OCI-LY7 (cell line): ENCODE data around the gene PCDHGB2.

Experiments used
- EZH2phosphoT487 ChIP-seq: fragments of 200-600 bp; sonication (generic); IDR thresholded peaks from 2 replicates; pipeline ENCODE4 v1.6.1; 2018; ENCODE audit warnings: low read depth, borderline replicate concordance, mild to moderate bottlenecking, mixed run types, antibody characterized with exemption, low read length, moderate library complexity, mixed read lengths
- TF ChIP-seq, protein P1 (sequence below): fragments of 200-600 bp; sonication (generic); conservative IDR thresholded peaks from 2 replicates; pipeline ENCODE4 v1.5.1; 2014; ENCODE audit warnings: mild to moderate bottlenecking, antibody characterized with exemption, low read length, moderate library complexity, mixed read lengths

DNA sequence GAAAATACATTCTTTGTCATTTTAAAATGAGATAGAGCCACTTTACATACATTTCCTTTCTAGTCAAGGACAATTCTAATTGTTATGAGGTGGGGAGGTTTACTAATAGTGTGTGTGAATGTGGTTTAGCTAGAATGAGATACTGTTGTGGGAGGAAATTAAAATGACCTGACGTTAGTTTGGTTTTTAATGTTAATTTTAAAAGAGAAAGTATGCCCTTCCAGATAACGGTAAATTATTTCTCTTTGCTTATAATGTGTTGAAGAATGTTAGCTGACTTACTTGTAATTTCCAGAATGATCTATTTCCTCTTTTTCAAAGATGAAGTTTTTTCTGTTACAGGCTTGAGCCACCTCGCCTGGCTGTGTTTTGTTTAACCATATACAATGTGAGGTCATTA, 37.5 kb upstream of the PCDHGB2 start:
- TF ChIP-seq, protein P1, sequence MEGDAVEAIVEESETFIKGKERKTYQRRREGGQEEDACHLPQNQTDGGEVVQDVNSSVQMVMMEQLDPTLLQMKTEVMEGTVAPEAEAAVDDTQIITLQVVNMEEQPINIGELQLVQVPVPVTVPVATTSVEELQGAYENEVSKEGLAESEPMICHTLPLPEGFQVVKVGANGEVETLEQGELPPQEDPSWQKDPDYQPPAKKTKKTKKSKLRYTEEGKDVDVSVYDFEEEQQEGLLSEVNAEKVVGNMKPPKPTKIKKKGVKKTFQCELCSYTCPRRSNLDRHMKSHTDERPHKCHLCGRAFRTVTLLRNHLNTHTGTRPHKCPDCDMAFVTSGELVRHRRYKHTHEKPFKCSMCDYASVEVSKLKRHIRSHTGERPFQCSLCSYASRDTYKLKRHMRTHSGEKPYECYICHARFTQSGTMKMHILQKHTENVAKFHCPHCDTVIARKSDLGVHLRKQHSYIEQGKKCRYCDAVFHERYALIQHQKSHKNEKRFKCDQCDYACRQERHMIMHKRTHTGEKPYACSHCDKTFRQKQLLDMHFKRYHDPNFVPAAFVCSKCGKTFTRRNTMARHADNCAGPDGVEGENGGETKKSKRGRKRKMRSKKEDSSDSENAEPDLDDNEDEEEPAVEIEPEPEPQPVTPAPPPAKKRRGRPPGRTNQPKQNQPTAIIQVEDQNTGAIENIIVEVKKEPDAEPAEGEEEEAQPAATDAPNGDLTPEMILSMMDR: no peak
- no peak for TF ChIP-seq EZH2phosphoT487
